Prostate gland (tissue), 2 donors: ENCODE results near the gene GPX4. TPM values are rescaled to one million over a fixed set of nuclear protein-coding genes. Genes with fewer than 3 reads are reported as not detected.

Source experiments
- DNase-seq: peaks from one replicate; pipeline ENCODE4 v3.0.0-alpha.2; 2019; ENCODE audit warnings: low spot score
- H3K27ac ChIP-seq, 2 donors: fragments of 200-600 bp; sonication (generic); 2 replicates each; pipeline ENCODE4 v1.5.1; 2017 to 2019
- H3K27me3 ChIP-seq: fragments of 200-600 bp; sonication (generic); replicated peaks from 2 replicates; pipeline ENCODE4 v1.5.1; 2019; ENCODE audit not compliant: insufficient read depth
- H3K36me3 ChIP-seq, 2 donors: fragments of 200-600 bp; sonication (generic); 1 replicate in 1 of 2; 2 replicates in 1 of 2; pipeline versions ENCODE4 v1.5.1 to v1.8.1; 2017 to 2019
- H3K4me1 ChIP-seq: fragments of 200-600 bp; sonication (generic); replicated peaks from 2 replicates; pipeline ENCODE4 v1.5.1; 2019
- H3K4me3 ChIP-seq, 2 donors: fragments of 200-600 bp; sonication (generic); 2 replicates each; pipeline ENCODE4 v1.5.1; 2017 to 2019
- H3K9me3 ChIP-seq: fragments of 200-600 bp; sonication (generic); 2 replicates; pipeline ENCODE4 v1.5.1; 2017
- CTCF ChIP-seq, 4 experiments: fragments of 200-600 bp in 2 of 4; fragments of 450-650 bp in 2 of 4; sonication (generic) in 2 of 4; IDR thresholded peaks; 1 replicate in 3 of 4; 2 replicates in 1 of 4; pipeline ENCODE4 v1.5.1; 2016 to 2019; ENCODE audit warnings: antibody characterized with exemption in 4 of 4, mild to moderate bottlenecking in 2 of 4, moderate library complexity in 2 of 4
- POLR2A ChIP-seq: fragments of 450-650 bp; IDR thresholded peaks from one replicate; pipeline ENCODE4 v1.6.1; 2016; ENCODE audit warnings: antibody characterized with exemption, mild to moderate bottlenecking
- POLR2AphosphoS5 ChIP-seq: sonication (generic); formaldehyde crosslinking; IDR thresholded peaks from one replicate; pipeline ENCODE4 v1.6.1; 2017; ENCODE audit warnings: antibody characterized with exemption
- WGBS: methylation state at CpG from one replicate; pipeline ENCODE4 v1.1.5; 2018; 5-methylcytosine and 5-hydroxymethylcytosine counted together
- intact Hi-C: fragments of 100-400 bp; cut with DNase I; formaldehyde crosslinking; loops from one replicate; pipeline ENCODE4 v1.14.2; 2022
- total RNA-seq, 2 donors: library from RNA; depleted of rRNA; stranded (reverse); fragments of >200 nt; gene quantifications; one replicate each; pipeline ENCODE4 v1.1.0, GENCODE V29; 2016

GPX4 gene
- total RNA-seq, 2 donors from 2014 or later = 577 to 627 TPM

GRCh38 chr19:1057176-1057855 is 46.5 kb upstream of the GPX4 start:
- H3K27me3 ChIP-seq = no peaks in the 10 kb centered on the region
- 50% methylated on average over 3 of the region's 3 CpGs for WGBS
- H3K4me1 ChIP-seq = no peaks in the 10 kb centered on the region
- no peak overlapping the region for H3K27ac ChIP-seq
- no peak for DNase-seq
- H3K36me3 ChIP-seq = no peaks in the 10 kb centered on the region
- H3K9me3 ChIP-seq = peaks cover 6% of the 10 kb centered on the region
- no peak overlapping the region for H3K4me3 ChIP-seq
- no peak for TF ChIP-seq POLR2A
- TF ChIP-seq POLR2AphosphoS5 = no peak
- TF ChIP-seq CTCF (IDR thresholded peaks at IDR 0.05) = no peak
- intact Hi-C loops = no loop called here

GRCh38 chr19:1058112-1058511 is 45.7 kb upstream of the GPX4 start:
- no peak for TF ChIP-seq POLR2A
- no peak for TF ChIP-seq POLR2AphosphoS5
- no peak for TF ChIP-seq CTCF (IDR thresholded peaks at IDR 0.05)
- H3K4me3 ChIP-seq = no peak overlapping the region
- no peaks in the 10 kb centered on the region for H3K4me1 ChIP-seq
- no peaks in the 10 kb centered on the region for H3K36me3 ChIP-seq
- intact Hi-C loops = no loop called here
- no peak overlapping the region for H3K27ac ChIP-seq
- no peak for DNase-seq
- 98% methylated on average over 5 of the region's 5 CpGs for WGBS
- no peaks in the 10 kb centered on the region for H3K27me3 ChIP-seq
- peaks cover 6% of the 10 kb centered on the region for H3K9me3 ChIP-seq

- no peak for TF ChIP-seq POLR2AphosphoS5
- TF ChIP-seq CTCF (IDR thresholded peaks at IDR 0.05) = no peak
- no peak for TF ChIP-seq POLR2A
- intact Hi-C loops = no loop called here
- peaks cover 6% of the 10 kb centered on the region for H3K9me3 ChIP-seq
- no peaks in the 10 kb centered on the region for H3K36me3 ChIP-seq
- 93% methylated on average over 5 of the region's 5 CpGs for WGBS
- no peak for DNase-seq
- no peak overlapping the region for H3K4me3 ChIP-seq
- H3K27me3 ChIP-seq = no peaks in the 10 kb centered on the region
- H3K27ac ChIP-seq = no peak overlapping the region
- no peaks in the 10 kb centered on the region for H3K4me1 ChIP-seq
Measured at GRCh38 chr19:1060689-1061088, 43.1 kb upstream of the GPX4 start.

DNA sequence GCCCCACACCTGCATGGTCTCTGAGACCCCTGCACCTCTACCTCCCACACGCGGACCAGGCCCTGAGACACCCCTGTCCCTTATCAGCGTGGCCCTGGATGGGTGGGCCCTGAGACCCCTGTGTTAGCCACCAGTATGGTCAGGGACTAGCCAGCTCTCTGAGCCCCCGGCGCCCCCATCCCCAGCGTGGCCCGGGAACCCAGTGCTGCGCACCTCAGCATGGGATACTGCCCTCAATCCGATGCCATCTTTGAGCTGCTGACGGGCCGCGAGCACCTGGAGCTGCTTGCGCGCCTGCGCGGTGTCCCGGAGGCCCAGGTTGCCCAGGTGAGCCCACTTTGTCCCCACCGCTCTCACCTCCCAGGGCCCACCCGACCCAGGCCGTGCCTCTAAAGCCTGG is 41.8 kb upstream of the GPX4 start:
- no peak for DNase-seq
- H3K4me1 ChIP-seq = peaks cover 5% of the 10 kb centered on the region
- no peak overlapping the region for H3K27ac ChIP-seq
- no peak overlapping the region for H3K4me3 ChIP-seq
- H3K9me3 ChIP-seq = peaks cover 4% of the 10 kb centered on the region
- TF ChIP-seq POLR2A (no peak), CTCF (IDR thresholded peaks at IDR 0.05) (no peak), POLR2AphosphoS5 (no peak)
- H3K27me3 ChIP-seq = no peaks in the 10 kb centered on the region
- intact Hi-C loops = no loop called here
- H3K36me3 ChIP-seq = no peaks in the 10 kb centered on the region
- WGBS = 96% methylated on average over 20 of the region's 20 CpGs

DNA sequence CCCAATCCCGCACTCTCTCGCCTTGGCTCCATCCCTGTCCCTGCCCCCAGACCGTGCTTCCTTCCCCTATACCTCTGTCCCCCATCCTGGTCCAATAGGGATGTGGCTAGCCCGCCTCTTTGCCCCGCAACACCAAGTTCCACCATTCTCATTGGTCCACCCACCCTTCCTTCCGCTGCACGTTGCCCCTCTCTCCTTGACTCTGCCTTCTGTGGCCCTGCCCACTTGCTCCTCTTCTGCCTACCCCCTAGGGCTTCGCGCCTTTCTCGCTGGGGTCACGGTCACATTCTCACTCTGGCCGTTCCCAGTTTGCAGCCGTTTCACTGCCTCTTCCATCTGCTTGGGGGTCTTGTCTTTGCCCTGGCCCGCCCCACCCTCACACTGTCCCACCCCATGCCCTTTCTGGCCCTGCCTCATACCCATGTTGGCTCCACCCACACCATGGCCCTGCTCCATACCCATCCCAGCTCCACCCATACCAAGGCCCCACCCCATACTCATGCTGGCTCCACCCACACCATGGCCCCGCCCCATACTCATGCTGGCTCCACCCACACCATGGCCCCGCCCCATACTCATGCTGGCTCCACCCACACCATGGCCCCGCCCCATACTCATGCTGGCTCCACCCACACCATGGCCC is 41.3 kb upstream of the GPX4 start:
- Histone ChIP-seq H3K4me3 (no peak overlapping the region), H3K36me3 (no peaks in the 10 kb centered on the region), H3K27ac (no peak overlapping the region), H3K27me3 (peaks cover 2% of the 10 kb centered on the region), H3K4me1 (peaks cover 6% of the 10 kb centered on the region), H3K9me3 (no peaks in the 10 kb centered on the region)
- no peak for DNase-seq
- no peak for TF ChIP-seq POLR2AphosphoS5
- no peak for TF ChIP-seq POLR2A
- TF ChIP-seq CTCF (IDR thresholded peaks at IDR 0.05) = no peak
- intact Hi-C loops = no loop called here
- WGBS = 91% methylated on average over 17 of the region's 17 CpGs
